Hypothalamus (tissue), 51 donors: ENCODE data around the gene NFIB.

Source experiments
- DNase-seq, 51 donors: peaks; one replicate each; lab custom pipeline; 2025; lab: John Stamatoyannopoulos, UW

NFIB gene

DNA sequence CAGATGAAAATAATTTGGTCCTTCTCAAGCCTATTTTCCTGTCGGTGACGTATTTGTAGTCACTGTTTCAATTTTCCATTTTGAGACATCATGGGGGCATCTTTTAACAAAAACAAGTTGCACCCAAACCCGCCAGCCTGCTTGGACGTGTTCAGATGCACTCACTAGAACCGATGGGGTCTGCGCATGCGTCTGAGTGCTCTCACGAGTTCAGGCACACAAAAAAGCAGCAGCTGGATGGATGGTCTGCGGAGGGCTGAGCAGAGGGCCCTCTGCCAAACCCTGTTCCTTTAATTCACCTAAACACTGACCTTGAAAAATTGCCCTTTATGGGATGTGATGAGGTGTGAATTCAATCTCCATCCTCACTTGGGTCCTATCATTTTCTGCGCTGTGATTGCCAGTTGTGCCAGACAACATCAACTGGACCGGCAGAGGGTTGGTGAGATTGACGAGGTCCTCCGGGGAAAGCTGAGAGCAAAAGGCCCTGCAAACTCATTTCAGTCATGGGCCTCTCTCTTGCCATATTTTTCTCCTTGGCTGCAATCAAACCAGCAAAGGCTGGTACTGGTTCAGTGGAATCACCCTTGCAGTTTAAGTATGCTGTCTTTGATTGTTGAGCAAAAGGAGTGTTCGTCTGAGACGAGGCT is 251.9 kb downstream of the NFIB start:
- DNase-seq, result no peak

- DNase-seq, result no peak
Observed at GRCh38 chr9:14058325-14058688, 255.6 kb downstream of the NFIB start.

DNA sequence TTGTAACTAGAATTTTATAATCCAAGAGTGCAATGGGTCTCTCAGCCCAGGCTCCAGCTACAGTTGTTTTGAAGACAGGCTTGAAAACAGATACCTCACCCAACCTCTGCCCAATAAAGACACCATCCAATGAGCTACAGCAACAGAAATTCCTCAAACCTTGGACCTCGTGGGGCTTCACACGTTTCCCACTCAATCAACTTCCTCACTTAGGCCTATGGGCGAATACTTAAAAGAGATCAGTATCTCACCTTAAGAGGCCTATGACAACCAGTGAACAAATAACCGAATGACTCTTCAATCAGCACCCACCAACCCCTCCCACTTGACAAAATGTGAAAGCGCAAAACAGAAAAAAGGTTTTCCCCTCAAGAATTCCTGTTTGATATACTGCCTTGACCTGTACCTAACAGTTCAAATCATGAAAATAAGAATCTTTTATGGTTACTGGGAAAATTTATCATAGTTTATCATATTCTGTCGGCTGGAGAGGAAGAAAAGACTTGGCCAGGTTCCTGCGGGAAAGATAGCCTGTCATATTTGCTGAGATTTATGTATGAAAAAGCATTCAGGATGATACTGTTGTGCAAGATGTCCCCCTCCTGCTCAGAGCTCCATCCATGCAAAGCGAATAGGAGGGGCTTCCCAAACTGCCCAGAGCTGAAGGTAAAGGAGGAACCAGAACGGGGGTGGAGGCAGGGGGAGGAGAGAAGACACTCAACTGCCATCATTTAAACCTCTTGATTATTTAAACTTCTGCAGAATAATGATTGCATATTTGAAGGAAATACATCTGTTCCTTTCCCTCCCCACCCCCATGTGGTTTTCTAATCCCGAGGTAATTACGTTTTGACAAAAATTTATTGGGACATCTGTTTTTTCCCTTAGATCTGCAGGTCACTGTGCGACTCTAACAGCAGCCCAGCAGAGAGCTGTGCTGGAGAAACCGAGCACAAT is 256.3 kb downstream of the NFIB start:
- DNase-seq, result no peak

- no peak for DNase-seq
Observed at GRCh38 chr9:14056316-14056861, 257.6 kb downstream of the NFIB start.

- DNase-seq, result no peak
Observed at GRCh38 chr9:14054096-14054495, 259.8 kb downstream of the NFIB start.

- DNase-seq, result no peak
Observed at GRCh38 chr9:14052359-14052758, 261.6 kb downstream of the NFIB start.

GRCh38 chr9:14051419-14051818 is 262.5 kb downstream of the NFIB start:
- no peak for DNase-seq

GRCh38 chr9:14043483-14043882 is 270.5 kb downstream of the NFIB start:
- no peak for DNase-seq

DNA sequence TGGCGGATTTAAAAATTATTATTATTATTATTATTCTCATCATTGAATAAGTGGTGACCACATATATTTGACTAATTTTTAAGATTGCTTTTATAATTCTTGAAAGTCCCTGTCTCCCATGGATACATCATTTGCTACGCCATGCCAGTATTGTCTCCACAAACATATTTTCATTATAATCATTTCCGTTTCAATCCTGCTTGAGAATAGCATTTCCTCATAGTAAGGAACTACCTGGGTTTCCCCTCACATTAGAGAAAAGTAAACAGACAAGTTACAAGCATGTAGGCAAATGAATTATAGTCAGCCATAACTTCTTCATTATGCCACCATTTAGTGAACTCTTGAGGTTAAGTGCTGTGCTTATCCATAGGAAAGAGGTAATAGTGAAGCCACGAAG is 276.6 kb downstream of the NFIB start:
- DNase-seq, result no peak

GRCh38 chr9:14033067-14033466 is 280.9 kb downstream of the NFIB start:
- DNase-seq, result no peak
